CD4-positive, alpha-beta T cell treated with Interleukin-4 for 1 hour (primary cell): ENCODE data around the gene C1orf21.
A peak's percentile ranks its signal among the peaks of the same experiment; 100 is the strongest.

Source experiments
- DNase-seq, 2 donors: peaks; one replicate each; pipeline ENCODE4 v3.0.0-alpha.2; 2020 to 2022

The C1orf21 gene

DNA sequence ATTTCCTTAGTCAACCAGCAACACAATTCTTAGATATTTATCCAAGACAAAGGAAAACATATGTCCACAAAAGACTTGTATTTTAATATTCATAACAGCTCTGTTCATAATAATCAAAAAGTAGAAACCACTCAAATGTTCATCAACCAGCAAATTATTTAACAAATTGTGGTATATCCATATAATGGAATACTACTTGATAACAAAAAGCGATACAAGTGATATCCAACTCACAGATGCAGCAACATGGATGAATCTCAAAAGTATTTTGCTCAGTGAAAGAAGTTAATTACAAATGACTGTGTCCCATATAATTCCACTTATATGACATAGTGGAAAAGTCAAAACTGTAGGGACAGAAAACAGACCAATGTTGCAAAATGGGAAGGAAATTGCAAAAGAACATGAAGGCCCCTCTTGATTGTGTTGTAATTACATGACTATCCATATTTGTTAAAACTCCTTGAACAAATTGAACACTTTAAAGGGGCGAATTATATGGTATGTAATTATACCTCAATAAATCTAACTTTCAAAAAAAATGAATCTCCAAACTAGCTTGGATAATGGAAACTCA is 250.9 kb downstream of the C1orf21 start:
- DNase-seq: no peak

DNA sequence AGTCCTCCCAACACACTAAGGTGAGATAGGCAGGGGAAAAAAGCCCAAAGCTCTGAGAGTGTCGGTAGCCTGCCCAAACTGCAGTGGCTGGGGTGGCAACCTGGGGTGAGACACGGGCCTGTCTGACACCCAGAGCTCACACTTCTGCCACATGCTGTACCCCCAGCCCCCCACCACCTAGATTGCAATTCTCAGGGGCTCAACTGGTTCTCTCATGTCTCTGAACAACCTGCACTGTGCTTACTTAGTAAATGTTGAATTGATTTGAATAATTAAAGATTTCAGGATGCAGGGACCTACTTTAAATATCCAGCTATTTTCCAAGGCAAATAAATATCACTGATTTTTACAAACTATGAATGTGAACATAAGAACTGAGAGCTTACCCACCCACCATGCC is 252.4 kb downstream of the C1orf21 start:
- DNase-seq: no peak

DNA sequence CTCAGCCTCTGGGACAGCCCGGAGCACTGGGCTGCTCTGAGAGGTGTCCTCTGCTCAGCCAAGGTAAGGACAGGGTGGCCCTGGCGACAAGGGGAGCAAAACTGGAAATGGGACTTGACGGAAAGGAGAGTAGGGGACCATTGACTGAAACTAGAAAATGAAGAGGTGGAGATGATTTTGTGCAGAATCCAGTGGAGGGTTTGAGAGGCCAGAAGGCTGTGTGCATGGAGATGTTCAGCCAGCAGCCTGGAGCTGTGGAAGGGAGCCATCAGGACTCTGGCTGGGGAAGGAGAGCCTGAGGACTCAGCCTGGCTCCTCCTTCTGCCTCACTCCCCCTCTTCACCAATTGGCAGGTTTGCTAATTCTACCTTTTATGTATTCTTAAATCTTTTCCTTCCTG is 253.7 kb downstream of the C1orf21 start:
- no peak for DNase-seq

DNA sequence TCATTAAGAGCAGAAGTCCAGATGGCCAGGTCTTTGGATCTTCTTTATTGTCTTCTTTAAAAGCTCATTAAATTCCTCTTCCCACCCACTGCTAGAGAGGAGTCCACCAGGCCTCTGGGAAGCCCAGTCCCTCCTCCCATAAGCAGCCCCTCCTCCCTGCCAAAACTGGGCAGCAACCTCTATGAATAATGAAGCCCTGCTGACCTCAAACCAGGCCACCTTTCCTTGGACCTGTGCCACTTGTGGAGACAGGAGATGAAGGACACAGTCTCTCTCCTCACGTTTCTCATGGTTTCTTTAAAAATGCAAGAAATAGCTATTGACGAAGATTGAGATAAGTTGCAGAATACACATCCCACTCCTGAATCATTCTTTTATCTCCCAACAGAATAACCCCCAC is 255.1 kb downstream of the C1orf21 start:
- DNase-seq: no peak

DNA sequence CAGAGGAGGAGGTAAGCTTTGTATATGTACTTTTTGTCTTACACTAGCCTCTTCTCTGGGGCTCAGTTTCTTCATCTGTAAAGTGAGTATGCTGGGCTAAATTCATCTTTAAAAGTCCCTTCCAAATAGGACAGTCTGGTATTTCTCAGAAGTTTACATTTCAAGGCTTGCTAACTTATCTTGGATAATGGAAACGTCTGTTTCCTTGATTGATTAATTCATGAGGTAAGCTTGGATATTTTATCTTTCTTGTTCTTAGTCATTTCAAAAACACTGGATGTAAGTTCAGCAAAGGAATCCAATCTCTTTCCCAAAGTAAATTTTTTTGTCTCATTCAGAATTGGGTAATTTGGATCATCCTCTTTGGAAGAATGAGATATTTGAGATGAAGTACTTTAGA is 256.8 kb downstream of the C1orf21 start:
- DNase-seq: no peak

DNA sequence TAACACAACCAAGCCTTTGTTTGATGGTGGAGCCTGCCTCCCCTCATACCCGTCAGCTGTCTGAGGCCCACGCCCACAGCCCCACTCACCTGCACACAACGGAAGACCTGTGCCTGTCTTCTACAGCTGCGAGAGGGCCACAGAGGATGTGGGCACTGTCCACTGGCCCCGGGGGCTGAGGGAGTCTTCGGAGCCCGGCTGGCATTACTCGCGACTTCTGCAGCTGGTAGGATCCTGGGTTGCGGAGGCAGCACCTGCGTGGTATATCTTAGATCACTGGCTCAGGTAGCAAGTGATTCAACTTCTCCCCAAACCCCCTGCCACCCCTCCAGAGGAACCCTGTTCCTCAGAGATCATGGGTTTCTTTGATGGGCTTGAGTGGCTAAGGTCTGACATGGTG is 257.9 kb downstream of the C1orf21 start:
- DNase-seq: no peak

DNA sequence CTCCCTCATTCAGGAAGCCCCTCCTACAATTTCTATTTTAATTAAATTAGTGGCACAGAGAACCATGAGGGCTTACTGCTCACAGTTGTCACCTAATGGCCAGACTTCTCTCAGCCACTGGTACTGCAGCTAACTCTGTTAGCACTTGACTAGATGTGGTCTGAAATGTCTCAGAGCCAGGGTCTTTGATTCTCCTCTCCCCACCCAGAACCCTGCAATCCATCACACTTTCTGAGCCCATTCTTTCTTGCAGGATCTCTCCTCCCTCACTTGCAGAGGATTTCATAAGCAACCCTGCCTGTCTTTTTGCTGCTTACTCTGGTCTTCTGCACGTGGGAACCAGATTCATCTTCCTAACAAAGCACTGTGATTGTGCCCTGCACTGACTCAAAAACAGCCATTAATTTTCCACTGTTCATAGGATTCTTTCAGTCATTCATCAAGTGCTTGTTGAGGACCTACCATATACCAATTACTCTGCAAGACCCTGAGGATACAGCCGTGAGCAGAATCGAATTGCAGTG is 259.4 kb downstream of the C1orf21 start:
- no peak for DNase-seq

DNA sequence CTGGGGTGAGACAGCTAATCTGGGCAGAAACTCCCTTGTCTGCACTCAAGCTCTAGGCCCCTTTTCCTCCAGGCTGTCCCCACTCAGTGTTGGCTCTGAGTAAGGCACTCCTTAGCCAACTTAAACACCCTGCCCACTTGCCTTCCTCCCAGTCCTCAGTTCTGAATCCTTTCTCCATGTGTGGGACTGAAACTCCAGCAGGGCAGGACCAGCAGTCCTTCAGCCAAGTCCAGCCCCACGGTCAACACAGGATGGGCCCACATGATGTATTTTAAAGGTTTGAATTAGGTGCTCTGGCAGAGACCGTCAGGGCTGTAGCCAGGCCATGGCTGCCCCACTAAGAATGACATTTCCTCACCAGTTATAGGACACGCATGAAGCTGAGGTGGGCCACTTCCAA is 260.0 kb downstream of the C1orf21 start:
- no peak for DNase-seq

DNA sequence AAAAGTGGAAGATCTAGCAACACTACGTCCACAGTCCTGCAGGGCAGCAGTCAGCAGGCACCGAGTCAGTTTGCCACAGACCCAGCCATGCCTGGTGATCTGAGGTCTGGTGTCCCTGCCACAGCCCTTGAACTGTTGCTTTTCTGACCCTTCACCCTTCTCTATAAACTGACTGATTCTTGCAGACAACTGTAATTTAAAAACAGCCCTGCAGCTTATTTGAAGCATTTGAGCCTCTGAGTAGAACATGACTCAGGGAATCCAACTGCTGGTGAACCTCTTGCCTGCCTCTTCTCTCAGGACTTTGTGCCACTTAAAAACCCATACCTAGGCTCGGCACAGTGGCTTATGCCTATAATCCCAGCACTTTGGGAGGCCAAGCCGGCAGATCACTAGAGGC is 260.6 kb downstream of the C1orf21 start:
- DNase-seq: no peak

DNA sequence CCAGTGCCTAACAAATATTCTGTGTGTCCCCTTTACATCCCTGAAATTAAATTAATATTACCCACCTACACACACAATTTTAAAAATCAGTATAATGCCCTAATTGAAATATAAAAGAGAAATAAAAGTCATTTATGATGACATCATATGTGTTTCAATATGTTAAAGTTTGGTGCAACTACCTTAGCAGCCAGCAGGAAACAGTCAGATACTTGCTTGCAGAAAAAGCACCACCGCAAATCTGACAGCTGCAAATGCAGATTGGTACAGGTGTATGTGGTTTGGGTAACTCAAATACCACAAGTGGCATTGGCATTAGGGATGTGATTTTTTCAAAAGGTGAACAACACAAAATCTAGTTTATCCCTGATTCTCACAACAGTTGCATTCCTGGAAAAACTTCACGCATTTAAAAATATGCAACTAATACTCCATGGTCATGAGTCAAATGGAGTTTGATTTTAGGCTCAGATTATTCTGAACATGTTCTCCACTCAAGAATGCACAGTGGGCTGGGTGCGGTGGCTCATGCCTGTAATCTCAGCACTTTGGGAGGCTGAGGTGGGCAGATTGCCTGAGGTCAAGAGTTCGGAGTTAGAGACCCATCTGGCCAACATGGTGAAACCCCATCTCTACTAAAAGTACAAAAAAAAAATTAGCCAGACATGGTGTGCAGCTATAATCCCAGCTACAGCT is 261.5 kb downstream of the C1orf21 start:
- DNase-seq: no peak

DNA sequence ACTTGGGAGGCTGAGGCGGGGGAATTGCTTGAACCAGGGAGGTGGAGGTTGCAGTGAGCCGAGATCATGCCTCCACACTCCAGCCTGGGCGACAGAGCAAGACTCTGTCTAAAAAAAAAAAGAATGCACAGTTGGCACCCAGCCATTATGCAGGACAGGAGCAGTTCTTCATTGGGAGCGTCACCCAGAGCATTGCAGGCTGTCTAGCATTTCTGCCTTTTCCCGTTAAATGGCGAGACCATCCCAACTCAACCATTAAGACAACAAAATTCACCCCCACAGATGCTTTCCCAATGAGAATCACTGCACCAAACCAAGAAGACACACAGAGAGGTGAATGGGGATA is 262.0 kb downstream of the C1orf21 start:
- no peak for DNase-seq

DNA sequence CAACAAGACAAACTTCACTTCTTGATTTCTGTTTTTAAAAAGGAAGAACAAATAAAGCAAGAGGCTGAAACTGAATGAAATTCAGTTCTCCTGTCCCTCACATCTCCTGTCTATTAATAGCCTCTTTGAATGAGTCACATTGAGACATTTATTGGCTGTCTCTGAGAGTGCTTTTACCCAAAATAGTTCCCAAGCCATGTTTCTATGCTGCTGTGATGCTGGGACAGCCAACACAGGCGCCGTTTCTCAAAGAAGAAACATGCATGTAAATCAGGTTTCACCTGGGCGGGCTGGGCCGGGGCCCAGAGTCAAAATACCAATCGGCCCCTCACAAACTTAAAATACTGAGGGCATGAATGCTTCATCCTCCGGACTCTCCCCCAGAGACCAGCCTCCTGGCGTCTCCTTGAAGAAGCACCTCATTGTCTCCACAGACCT is 262.6 kb downstream of the C1orf21 start:
- DNase-seq: no peak

DNA sequence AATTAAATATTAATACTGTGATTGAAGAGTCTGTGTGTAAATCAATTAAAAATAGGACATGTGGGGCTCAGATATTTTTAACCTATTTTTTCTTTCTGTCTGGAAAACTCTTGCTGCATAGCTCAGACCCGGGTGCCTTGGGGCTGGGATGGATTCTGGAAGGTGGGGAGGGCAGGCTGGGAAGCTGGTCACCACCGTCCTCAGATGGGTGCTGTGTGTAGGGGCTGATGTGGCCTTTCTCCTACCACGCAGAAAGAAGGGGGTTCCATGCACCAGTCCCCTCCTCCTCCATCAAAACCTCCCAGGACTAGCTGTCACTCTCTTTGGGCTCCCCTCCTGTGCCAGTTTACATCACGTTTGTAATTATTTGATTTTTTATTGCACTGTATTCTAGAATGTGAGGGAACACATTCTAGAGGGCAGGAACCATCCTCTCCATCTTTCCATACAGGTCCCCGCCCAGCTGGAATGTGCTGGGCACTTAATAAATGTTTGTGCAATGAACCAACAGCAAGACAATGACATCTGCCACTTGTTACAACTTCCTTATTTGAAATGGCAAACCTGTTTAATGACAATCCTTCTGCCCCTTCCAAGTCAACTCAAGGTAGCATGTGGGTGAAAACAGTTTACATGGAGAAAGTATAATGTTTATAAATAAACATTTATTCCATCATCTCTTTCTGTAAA is 263.5 kb downstream of the C1orf21 start:
- no peak for DNase-seq

DNA sequence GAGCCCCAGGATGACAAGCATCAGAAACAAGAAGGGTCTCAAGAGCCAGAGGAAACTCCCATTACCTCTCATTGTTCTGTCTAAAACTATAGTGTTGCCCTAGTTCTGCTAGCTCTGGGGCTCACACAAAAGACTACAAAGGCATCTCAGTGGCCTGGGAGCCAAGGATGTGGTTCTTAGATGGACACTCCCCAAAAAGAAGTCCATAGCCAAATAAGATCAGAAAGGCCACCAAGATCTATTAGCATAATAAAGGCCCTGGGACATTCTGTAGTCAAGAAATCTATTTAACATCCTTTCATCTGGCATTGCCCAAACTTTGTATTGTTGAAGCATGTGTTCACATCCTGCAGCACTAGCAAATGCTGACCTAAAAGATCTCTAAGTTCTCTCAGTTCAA is 268.4 kb downstream of the C1orf21 start:
- DNase-seq: no peak

DNA sequence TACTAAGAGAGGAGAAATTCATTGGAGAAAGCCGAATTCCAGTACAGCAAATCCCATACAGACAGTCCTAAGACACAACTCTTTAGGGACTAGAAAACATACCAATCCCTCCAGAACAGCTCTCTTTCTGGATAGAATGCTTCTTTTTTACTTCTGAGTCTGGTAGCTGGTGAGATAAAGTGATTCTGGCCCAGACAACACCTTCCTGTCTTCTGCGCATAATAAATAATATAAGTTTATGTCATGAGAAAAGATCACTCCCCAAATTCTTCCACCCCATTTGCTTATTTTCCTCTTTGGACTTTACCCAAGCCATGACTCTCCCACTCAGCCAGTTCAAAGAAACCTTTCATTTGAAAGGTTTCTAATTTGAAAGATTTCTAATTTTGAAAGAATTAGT is 269.4 kb downstream of the C1orf21 start:
- no peak for DNase-seq

DNA sequence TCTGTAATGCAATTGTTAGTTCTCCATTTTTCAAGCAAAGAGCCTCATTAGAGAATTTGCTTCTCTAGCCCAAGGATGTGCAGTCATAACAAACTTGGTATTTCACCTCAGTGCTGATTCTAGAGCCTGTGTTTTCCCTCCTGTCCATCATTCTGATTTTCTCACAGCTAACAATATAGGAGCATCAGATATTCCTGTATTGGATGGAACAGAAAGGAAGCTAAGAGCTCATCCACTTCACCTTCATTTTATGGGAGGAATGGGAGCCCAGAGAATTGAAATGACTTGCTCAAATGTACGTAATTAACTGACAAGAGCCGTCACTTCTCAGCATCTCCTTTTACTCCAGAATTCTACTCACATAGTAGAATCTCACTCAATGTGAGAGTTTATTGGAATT is 271.2 kb downstream of the C1orf21 start:
- DNase-seq: no peak

DNA sequence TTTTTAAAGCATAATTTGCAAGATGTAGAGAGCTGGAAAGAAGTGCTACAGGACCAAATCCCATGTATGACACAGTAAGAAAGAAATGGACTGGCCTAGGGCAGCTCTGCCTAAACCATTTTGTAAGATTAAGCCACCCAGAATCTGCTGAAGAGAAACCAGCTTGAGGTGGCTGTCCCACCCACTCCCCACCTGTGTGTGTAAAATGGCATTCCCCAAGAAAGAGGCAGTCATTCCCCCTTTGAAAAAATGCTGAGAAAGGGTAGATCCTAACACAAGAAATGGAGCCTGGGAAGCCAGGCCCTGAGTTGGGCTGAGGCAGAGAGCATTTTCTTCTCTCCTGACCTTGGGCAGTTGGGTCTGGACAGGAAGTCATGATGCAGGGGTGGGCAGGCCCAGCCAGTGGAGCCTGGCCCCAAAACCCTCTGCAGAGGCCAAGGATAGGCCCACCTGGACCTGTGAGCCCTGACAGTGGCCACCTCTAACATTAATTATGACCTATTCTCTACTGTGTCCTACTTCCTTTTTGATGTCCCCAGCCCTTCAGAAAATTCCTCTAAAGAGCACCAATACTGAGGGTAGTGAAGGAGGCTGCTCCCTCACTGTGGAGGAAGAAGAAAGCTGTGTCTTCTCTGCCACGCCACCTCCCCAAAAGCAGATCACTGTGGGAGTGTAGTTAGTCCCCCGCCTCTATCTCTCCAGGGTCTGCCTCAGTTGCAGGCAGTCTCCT is 273.8 kb downstream of the C1orf21 start:
- DNase-seq: no peak

DNA sequence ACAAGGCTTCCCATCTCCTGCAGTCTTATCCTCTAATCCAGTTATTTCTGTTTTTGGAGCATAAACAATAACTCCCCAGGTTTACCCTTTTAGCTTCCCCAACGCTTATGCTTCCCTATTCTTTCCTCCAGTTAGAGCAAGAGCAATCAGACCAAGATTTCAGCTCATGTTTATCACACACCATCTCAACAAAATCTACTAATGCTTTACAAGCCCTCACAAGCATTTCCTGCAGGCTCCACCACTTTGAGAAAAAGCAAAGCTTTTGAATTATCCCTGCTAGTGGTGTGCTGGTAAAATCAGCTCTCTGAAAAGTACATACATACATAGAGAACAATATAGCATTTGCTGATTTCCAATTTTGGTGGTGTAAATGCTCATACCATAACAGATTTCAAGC is 275.0 kb downstream of the C1orf21 start:
- DNase-seq: no peak

DNA sequence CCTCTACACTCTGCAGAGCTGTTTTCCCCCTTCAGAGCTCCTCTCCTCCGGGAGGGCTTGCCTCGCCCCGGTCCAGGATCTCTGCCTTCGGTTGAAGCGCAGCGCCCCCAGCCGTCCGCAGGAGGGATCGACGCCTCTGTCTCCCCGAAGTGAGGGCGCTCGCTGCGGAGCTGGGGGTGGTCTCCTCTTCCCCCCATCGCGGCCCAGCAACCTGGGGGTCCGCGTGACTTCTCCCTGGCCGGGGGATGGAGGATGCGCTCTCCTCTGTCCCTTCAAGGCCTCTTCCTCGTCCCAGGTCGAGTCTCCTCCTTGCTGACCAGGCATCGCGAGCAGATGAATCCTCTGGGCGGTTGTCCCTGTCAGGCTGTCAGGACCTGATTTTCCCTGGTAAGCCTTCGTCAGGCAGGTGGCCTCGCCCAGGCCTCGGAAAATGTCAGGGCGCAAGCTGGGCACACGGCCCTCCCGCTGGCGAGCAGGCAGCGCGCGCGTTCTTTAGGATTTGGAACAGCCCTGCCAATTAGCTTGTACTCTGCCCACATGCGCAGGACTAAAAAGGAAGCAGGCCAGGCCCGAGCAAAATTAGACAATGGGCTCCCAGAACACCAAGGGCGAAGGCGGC is 277.3 kb downstream of the C1orf21 start:
- DNase-seq: peak; percentile 19 to 34

DNA sequence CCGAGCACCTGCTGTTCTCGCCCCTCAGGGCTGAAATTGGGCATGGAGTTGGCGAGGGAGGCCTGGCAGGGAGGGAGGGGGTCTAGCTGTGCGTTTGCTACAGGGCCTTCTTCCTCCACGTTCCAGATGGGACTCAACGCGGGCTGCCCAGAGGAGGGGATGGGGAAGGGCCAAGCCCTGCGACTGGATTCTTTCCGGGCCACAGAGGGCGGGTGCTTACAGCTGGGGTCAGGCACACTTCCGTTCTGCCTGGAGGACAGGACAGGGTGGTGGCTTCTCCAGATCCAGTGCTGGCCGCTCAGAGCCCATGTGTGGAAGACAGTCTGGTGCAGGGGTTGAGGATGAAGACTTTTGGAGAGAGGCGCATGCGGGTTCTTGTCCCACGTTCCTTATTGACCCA is 277.8 kb downstream of the C1orf21 start:
- DNase-seq: no peak

DNA sequence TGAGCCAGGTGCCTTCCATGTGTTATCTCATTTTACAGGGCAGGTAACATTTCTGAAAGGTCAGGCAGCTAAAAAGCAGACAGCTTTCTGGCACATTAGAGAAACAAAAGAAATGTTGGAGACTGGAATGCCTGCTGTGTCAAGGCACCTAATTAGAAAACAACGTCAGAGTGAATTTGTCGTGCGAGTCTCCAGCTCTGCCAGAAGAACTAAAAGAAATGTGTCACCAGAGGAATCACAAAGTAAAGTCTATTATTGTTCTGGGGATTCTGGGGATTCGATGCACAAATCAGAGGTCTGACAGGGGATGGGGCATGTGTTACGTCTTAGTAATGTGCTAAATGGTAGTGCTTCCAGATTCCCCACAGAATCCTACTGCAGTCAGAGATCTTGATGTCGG is 278.5 kb downstream of the C1orf21 start:
- DNase-seq: no peak

DNA sequence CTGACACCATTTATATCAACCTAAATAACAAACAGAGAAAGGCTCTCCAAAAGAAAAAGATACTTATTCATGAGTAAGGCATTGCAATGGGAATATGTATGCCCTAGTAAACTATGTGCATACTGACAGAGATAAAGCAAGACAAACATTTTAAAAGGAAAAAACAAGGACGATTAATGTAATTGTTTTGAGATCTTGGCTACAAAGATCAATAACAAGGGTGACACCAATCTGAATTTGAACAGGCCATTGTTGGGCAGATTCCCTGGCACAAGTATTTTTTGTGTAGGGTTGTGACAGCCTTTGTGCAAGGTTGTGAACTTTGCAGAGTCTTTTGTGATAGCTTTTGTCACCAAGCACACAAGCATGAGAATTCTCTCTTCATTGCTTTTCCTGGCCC is 282.6 kb downstream of the C1orf21 start:
- no peak for DNase-seq

DNA sequence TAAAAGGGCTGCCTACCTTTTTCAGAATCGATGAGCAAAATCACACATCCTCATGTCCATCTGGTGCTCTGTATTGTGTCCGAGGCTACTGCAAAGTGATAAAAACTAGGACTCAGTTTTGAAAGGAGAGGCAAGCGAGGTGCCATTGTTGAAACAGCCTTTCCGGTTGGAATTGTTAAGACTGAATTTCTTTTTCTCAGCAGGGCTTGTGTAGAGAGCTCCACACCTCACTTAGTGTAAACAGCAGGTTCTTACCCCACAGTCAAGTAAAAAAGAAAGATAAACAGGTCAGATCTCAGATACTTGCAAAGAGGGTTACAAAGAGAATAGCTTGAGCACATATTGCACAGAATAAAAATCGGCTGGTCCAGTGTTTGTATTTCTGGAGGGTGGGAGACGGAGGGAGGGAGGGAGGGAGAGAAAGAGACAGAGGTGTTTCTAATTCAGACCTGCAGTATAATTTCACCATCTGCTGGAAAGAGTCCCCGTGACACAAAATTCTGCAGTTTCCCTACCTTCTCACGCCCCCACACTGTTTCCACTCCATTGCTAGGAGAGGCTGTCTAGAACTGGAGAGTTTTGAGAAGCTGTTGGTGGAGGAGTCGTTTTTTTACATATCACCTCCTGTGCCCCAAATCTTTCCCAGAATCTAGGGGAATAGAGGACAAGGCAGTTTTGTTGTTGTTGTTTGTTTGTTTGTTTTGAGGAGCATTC is 285.3 kb downstream of the C1orf21 start:
- no peak for DNase-seq
